ENCODE measurements around the gene FAM107B. TPM values are rescaled to one million over a fixed set of nuclear protein-coding genes. Genes with fewer than 3 reads are reported as not detected.
"Not testable (repeated sequence)": the region's sequence is repeated elsewhere in the genome, so short reads cannot be mapped to it uniquely, and the experiment has no call there.

Gene FAM107B
- total and polyA plus RNA-seq, 7 donors: 12.8 to 111 (median 15.0) TPM

DNA sequence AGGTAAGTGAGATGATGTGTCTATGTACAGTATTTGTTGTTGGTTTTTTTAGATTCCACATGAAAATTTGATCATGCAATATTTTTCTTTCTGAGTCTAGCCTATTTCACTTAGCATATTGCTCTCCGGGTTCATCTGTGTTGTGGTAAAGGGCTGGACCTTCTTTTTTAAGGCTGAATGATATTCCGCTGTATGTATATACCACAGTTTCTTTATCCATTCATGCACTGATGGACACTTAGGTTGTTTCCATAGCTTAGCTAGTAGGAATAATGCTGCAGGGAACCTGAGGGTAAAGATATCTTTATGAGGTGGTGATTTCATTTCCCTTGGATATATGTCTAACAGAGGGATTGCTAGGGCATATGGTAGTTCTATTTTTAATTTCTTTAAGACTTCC lies 80.8 kb downstream of the FAM107B start:
- H3K4me3 ChIP-seq: no peak overlapping the region
- H3K9me3 ChIP-seq: no peaks in the 10 kb centered on the region
- intact Hi-C loops (cut with DNase I): no loop called here
- no peaks in the 10 kb centered on the region for H3K36me3 ChIP-seq
- TF ChIP-seq EP300 (IDR thresholded peaks at IDR 0.05) (no peak), POLR2A (IDR thresholded peaks at IDR 0.05) (no peak), POLR2AphosphoS5 (IDR thresholded peaks at IDR 0.05) (no peak)
- TF ChIP-seq, protein P1, sequence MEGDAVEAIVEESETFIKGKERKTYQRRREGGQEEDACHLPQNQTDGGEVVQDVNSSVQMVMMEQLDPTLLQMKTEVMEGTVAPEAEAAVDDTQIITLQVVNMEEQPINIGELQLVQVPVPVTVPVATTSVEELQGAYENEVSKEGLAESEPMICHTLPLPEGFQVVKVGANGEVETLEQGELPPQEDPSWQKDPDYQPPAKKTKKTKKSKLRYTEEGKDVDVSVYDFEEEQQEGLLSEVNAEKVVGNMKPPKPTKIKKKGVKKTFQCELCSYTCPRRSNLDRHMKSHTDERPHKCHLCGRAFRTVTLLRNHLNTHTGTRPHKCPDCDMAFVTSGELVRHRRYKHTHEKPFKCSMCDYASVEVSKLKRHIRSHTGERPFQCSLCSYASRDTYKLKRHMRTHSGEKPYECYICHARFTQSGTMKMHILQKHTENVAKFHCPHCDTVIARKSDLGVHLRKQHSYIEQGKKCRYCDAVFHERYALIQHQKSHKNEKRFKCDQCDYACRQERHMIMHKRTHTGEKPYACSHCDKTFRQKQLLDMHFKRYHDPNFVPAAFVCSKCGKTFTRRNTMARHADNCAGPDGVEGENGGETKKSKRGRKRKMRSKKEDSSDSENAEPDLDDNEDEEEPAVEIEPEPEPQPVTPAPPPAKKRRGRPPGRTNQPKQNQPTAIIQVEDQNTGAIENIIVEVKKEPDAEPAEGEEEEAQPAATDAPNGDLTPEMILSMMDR (IDR thresholded peaks at IDR 0.05): no peak
- H3K4me1 ChIP-seq: peaks cover 0 to 15% (median 6%) of the 10 kb centered on the region in 4 donors
- no peaks in the 10 kb centered on the region for H3K27me3 ChIP-seq
- no peak overlapping the region for H3K27ac ChIP-seq
- WGBS, 2 donors: 72 to 98% methylated on average over 2 of the region's 2 CpGs
- DNase-seq: no peak

DNA sequence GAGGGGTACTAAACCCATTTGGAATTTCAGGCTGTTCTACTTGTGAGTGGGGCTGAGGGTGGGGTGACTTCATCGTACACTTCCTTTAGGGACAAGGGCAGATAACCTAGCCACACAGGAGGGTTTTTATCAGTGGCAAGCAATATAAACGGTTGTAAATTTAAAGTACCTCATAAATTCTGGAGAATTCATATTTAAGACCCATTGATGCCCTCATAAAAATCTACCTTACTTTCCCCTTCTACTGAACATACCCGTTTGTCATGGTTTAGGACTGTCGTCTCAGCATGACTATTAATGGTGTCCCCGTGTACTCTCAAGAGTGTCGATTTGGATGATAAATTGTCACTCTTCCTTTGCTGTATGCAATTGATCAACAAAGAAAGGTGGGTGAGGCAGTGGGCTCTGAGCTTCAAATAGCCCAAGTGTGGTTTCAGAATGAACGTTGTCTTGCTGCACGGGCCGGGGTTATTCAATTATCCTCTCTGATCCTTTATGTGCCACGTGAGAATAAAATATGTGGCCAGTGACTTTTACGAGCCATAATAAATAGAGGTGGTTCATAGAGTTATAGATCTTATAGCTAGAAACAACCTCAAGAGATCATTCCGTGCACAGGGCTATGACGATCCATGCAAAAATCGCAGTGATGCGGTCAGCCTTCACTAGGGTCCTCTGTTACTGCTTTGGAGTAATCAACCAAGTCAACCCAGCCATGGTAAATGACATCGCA lies 82.2 kb downstream of the FAM107B start:
- 14 to 59% methylated on average over 16 of the region's 16 CpGs for WGBS, 2 donors

GRCh38 chr10:14691359-14691758 lies 83.3 kb downstream of the FAM107B start:
- no peak overlapping the region for H3K4me3 ChIP-seq
- H3K36me3 ChIP-seq: no peaks in the 10 kb centered on the region
- no peaks in the 10 kb centered on the region for H3K4me1 ChIP-seq
- no peaks in the 10 kb centered on the region for H3K9me3 ChIP-seq
- no peak for TF ChIP-seq POLR2A (IDR thresholded peaks at IDR 0.05)
- TF ChIP-seq POLR2AphosphoS5 (IDR thresholded peaks at IDR 0.05): no peak
- TF ChIP-seq EP300 (IDR thresholded peaks at IDR 0.05): no peak
- TF ChIP-seq, protein P1 (IDR thresholded peaks at IDR 0.05): no peak
- WGBS, 2 donors: 24 to 73% methylated on average over 8 of the region's 8 CpGs
- intact Hi-C loops (cut with DNase I): no loop called here
- no peak for DNase-seq
- H3K27me3 ChIP-seq: no peaks in the 10 kb centered on the region
- no peak overlapping the region for H3K27ac ChIP-seq

More for the DNA sequence above, 82.2 kb downstream of the FAM107B start:
- DNase-seq: no peak
- Histone ChIP-seq H3K9me3 (no peaks in the 10 kb centered on the region), H3K4me1 (peaks cover 0 to 10% (median 4%) of the 10 kb centered on the region in 4 donors), H3K36me3 (no peaks in the 10 kb centered on the region), H3K27me3 (no peaks in the 10 kb centered on the region), H3K27ac (no peak overlapping the region), H3K4me3 (no peak overlapping the region)
- intact Hi-C loops (cut with DNase I): no loop called here
- TF ChIP-seq POLR2A (IDR thresholded peaks at IDR 0.05) (no peak), EP300 (IDR thresholded peaks at IDR 0.05) (no peak), POLR2AphosphoS5 (IDR thresholded peaks at IDR 0.05) (no peak)
- TF ChIP-seq, protein P1 (IDR thresholded peaks at IDR 0.05): no peak

DNA sequence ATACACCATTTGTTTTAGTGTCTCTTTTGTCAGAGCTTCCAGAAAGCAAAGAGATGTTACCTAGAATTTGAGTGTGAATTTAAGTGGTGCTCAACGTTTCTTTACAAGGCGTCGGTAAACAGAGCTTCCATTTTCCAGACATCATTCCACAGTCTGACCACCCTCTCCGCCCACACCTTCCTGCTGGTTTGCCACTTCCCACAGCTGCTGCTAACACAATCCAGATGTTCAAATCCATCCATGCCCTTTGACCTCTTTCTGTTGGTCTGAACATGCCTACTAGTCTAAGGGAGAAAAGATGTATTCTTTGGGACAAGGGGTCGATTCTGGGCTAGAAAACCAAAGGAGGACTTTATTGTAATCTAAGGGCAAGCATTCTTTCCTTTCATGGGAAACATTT lies 86.1 kb downstream of the FAM107B start:
- no peak for DNase-seq
- 56 to 65% methylated on average over 5 of the region's 5 CpGs for WGBS, 2 donors
- H3K27ac ChIP-seq: no peak overlapping the region
- TF ChIP-seq POLR2AphosphoS5 (IDR thresholded peaks at IDR 0.05) (no peak), EP300 (IDR thresholded peaks at IDR 0.05) (no peak), POLR2A (IDR thresholded peaks at IDR 0.05) (no peak)
- TF ChIP-seq, protein P1 (IDR thresholded peaks at IDR 0.05): no peak
- H3K27me3 ChIP-seq: no peaks in the 10 kb centered on the region
- no peaks in the 10 kb centered on the region for H3K9me3 ChIP-seq
- no peaks in the 10 kb centered on the region for H3K36me3 ChIP-seq
- H3K4me1 ChIP-seq: no peaks in the 10 kb centered on the region
- intact Hi-C loops (cut with DNase I): no loop called here
- H3K4me3 ChIP-seq: no peak overlapping the region

GRCh38 chr10:14688189-14688588 lies 86.5 kb downstream of the FAM107B start:
- H3K27ac ChIP-seq; H3K4me1 ChIP-seq; H3K36me3 ChIP-seq; intact Hi-C loops (cut with DNase I); DNase-seq; H3K4me3 ChIP-seq; H3K9me3 ChIP-seq; H3K27me3 ChIP-seq: not testable (repeated sequence)
- 77 to 86% methylated on average over 7 of the region's 7 CpGs for WGBS, 2 donors
